ENCODE results near the gene FAM47E.
A peak's percentile ranks its signal among the peaks of the same experiment; 100 is the strongest.

Gene FAM47E

GRCh38 chr4:76251441-76252270, at the start of gene FAM47E:
Gene FAM47E, plus strand, starts transcription at chr4:76251721. Its CDS starts 26 bp downstream, at chr4:76251747.
- TF ChIP-seq CTCF (IDR thresholded peaks at IDR 0.05; ENCODE audit: extremely low read depth, insufficient read depth, missing control alignments): peak; percentile 25
- DNase-seq (ENCODE audit: low spot score): peak; percentile 46
- in situ Hi-C loops (cut with MboI; ENCODE audit: low pct_unique_long_range_greater_than_20kb, low sequenced_read_pairs, unreplicated experiment): no loop called here

GRCh38 chr4:76203541-76203940, 48.0 kb upstream of the FAM47E start:
- TF ChIP-seq CTCF (IDR thresholded peaks at IDR 0.05; ENCODE audit: extremely low read depth, insufficient read depth, missing control alignments): no peak
- in situ Hi-C loops (cut with MboI; ENCODE audit: low pct_unique_long_range_greater_than_20kb, low sequenced_read_pairs, unreplicated experiment): no loop called here
- DNase-seq (ENCODE audit: low spot score): no peak

GRCh38 chr4:76204936-76205335, 46.6 kb upstream of the FAM47E start:
- no peak for DNase-seq (ENCODE audit: low spot score)
- in situ Hi-C loops (cut with MboI; ENCODE audit: low pct_unique_long_range_greater_than_20kb, low sequenced_read_pairs, unreplicated experiment): no loop called here
- TF ChIP-seq CTCF (IDR thresholded peaks at IDR 0.05; ENCODE audit: extremely low read depth, insufficient read depth, missing control alignments): no peak

- in situ Hi-C loops (cut with MboI; ENCODE audit: low pct_unique_long_range_greater_than_20kb, low sequenced_read_pairs, unreplicated experiment): no loop called here
- DNase-seq (ENCODE audit: low spot score): no peak
- TF ChIP-seq CTCF (IDR thresholded peaks at IDR 0.05; ENCODE audit: extremely low read depth, insufficient read depth, missing control alignments): no peak
Measured at GRCh38 chr4:76205476-76205875, 46.0 kb upstream of the FAM47E start.

- no peak for DNase-seq (ENCODE audit: low spot score)
- in situ Hi-C loops (cut with MboI; ENCODE audit: low pct_unique_long_range_greater_than_20kb, low sequenced_read_pairs, unreplicated experiment): no loop called here
- TF ChIP-seq CTCF (IDR thresholded peaks at IDR 0.05; ENCODE audit: extremely low read depth, insufficient read depth, missing control alignments): no peak
Measured at GRCh38 chr4:76206222-76206942, 45.1 kb upstream of the FAM47E start.

- in situ Hi-C loops (cut with MboI; ENCODE audit: low pct_unique_long_range_greater_than_20kb, low sequenced_read_pairs, unreplicated experiment): no loop called here
- no peak for TF ChIP-seq CTCF (IDR thresholded peaks at IDR 0.05; ENCODE audit: extremely low read depth, insufficient read depth, missing control alignments)
- DNase-seq (ENCODE audit: low spot score): no peak
Measured at GRCh38 chr4:76207549-76207948, 44.0 kb upstream of the FAM47E start.
